ENCODE measurements around the gene LAPTM5.
A peak's percentile ranks its signal among the peaks of the same experiment; 100 is the strongest.

The LAPTM5 gene

DNA sequence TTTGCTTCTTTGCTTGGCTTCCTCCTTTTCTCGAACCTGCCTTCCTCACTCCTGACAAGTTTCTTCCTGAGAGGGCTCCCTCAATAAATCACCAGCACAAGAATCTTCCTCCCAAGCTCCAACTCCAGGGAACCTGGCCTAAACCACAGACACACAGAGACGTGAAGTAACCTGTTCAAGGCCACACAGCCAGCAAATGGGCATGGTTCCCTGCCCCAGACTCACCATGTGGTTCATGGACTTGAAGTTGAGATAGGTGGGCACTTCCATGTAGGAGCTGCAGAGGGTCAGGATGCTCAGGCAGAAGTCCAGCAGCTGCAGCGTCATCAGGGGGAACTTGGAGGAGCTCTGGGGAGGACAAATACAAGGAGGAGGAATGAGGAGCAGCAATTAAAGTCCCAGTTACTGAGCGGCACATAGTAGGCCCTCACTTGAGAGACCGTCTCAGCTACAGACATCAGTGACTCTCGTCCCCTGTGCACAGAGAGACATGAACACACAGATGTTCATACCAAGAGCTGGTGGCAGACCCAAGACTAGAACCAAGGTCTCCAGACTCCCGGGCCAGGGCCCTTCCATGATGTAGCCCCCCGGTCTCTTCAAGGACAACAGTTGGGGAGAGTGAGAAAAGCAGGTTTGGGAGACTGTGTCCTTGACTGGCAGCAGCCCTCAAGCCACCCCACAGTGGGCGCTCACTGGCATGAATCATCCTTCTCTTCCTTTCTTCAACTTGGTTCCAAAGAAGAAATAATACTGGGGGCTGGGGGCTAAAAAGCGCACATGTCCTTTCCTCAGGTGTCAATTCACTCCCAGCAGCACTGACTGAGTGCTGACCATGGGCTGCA lies 18.6 kb downstream of the LAPTM5 start:
- no peak overlapping the region for H3K4me3 Mint-ChIP-seq
- H3K27ac Mint-ChIP-seq = peak overlapping the region; percentile 83
- peaks cover 14% of the 10 kb centered on the region for H3K36me3 Mint-ChIP-seq
- no peaks in the 10 kb centered on the region for H3K9me3 Mint-ChIP-seq (ENCODE audit: low read depth)
- H3K4me1 Mint-ChIP-seq (ENCODE audit: low read depth) = peaks cover 64% of the 10 kb centered on the region
- H3K27me3 Mint-ChIP-seq = no peaks in the 10 kb centered on the region

DNA sequence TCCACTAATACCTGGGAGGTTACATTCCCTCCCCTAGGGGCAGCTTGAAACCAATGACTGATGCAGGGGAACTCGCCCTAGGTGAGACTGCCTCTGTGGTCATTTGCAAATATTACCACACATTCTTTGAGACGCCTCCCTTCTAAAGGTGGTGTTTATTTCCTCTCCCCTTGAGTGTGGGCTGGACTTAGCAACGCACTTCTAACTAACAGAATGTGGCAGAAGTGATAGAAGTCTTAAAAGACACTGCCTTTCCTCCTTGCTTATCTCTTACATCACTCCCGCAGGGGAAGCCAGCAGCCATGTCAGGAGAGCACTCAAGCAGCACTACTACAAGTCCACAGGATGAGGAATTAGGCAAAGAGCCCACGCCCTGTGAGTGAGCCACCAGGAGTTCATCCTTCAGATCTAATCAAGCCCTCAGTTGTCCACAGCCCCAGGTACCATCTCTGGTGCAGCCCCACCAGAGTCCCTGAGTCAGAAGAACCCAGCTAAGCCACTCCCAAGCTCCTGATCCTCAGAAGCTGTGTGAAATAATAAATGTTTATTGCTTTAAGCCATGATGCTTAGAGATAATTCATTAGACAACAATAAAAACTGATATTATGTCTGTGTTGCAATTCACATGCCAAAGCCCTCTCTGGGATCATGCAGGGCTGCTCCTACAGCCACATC lies 19.4 kb downstream of the LAPTM5 start:
- peaks cover 56% of the 10 kb centered on the region for H3K4me1 Mint-ChIP-seq (ENCODE audit: low read depth)
- no peaks in the 10 kb centered on the region for H3K9me3 Mint-ChIP-seq (ENCODE audit: low read depth)
- H3K27ac Mint-ChIP-seq = peak overlapping the region; percentile 82
- no peaks in the 10 kb centered on the region for H3K27me3 Mint-ChIP-seq
- peaks cover 11% of the 10 kb centered on the region for H3K36me3 Mint-ChIP-seq
- no peak overlapping the region for H3K4me3 Mint-ChIP-seq

DNA sequence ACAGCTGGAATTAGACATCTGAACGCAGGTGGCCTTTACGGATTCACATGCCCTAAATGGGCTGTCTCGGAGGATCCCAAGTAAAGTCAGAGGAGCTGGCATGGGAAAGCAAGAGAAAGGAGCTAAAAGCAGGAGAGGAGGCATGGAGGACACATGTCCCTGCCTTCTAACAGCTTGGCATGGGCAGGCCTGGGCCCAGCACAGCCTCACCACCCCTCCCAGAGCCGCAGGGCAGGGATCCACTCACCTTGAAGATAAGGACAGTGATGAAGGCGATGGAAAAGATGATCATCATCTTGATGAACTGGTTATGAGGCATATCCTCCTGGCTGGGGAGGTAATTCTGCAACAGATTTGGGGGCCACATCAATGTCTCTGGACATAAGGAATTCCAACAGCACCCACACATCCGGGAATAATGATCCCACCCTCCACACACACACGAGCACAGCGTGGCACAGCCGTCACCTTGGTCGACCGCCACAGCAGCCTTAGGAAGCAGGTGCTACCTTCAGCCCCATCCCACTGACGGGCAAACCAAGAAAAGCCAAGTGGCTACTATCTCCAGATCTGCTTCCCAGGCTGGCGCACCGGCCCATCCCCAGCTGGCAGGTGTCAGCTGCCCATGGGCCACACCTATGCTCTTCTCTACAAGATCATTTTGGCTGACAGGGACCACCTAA lies 20.1 kb downstream of the LAPTM5 start:
- peaks cover 51% of the 10 kb centered on the region for H3K4me1 Mint-ChIP-seq (ENCODE audit: low read depth)
- no peaks in the 10 kb centered on the region for H3K9me3 Mint-ChIP-seq (ENCODE audit: low read depth)
- peak overlapping the region; percentile 82 for H3K27ac Mint-ChIP-seq
- H3K27me3 Mint-ChIP-seq = no peaks in the 10 kb centered on the region
- no peak overlapping the region for H3K4me3 Mint-ChIP-seq
- H3K36me3 Mint-ChIP-seq = peaks cover 13% of the 10 kb centered on the region

DNA sequence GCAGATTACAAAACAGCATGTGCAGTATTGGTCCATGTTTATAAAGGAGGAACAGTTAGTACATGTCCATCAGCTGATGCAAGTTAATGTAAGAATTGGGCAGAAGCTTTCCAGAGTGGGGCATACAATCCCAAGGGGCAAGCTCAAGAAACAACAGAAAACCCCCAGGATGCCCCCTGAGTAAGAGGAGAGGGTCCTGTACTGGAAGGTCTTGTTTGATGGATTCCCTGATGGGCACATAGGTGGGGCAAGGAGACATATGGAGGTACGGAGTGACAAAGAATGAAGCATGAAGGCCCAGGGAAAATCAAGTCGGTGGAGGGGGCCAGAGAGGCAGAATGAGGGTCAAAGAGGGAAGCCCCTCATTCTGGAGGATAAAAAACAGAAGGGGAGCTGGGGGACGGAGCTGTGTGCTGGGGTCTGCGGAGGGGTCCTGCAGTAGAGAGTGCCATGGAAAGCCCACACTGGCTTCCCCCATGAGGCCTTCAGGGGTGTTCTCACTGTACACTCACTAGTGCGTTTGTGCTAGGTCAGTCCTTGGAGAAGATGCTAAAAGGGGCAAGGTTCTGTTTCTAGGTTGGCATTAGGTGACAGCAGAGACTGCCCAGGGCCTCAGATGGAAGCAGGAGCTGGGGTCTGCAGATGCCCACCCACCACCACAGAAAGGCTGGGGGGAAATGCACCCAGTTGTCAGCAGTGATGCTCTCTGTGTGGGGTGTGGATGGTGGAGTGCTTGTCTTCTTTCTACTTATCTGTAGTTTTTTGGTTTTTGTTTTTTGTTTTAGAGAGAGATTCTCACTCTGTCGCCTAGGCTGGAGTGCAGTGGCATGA lies 21.7 kb downstream of the LAPTM5 start:
- H3K4me1 Mint-ChIP-seq (ENCODE audit: low read depth) = peaks cover 45% of the 10 kb centered on the region
- H3K27ac Mint-ChIP-seq = peak overlapping the region; percentile 79
- H3K4me3 Mint-ChIP-seq = no peak overlapping the region
- H3K9me3 Mint-ChIP-seq (ENCODE audit: low read depth) = no peaks in the 10 kb centered on the region
- H3K27me3 Mint-ChIP-seq = no peaks in the 10 kb centered on the region
- peaks cover 13% of the 10 kb centered on the region for H3K36me3 Mint-ChIP-seq

DNA sequence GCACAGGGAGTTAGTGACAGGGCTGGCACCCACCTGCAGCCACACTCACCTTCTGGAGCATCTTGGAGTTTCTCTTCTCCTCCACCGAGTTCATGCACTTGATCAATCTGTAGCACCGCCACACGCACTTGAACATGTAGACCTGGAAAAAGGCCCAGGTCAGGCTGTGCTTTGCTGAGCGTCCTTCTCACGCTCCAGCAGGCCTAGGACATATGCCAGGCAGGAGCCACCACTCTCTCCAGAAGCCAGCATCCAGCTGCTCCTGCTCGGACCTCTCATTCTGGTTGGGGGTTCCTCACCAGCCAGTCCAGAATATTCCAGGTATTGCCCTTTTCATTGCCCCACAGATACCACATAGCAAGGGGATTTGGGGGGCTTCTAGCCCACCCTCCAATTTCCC lies 22.4 kb downstream of the LAPTM5 start:
- Mint-ChIP-seq H3K27me3 (no peaks in the 10 kb centered on the region), H3K36me3 (peaks cover 13% of the 10 kb centered on the region), H3K9me3 (ENCODE audit: low read depth) (no peaks in the 10 kb centered on the region), H3K4me3 (no peak overlapping the region), H3K27ac (peak overlapping the region; percentile 79), H3K4me1 (ENCODE audit: low read depth) (peaks cover 40% of the 10 kb centered on the region)

DNA sequence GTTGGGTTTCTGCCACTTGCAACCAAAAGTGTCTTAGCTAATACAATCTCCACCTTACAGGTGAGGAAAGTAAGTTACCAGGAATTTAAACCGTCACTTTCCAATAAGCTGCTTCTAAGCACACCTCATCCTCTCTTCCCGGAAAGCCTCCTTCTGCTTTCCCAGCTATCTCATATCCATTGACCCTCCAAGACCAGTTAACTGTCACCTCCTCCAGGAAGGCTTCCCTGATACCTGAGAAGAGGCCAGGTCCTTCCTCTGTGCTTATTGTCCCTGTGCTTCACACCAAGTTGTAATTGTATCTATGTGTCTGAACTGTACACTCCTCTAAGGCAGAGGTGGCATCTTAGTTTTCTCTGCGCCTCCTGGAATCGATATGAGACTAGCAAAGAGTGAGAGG lies 23.0 kb downstream of the LAPTM5 start:
- Mint-ChIP-seq H3K27me3 (no peaks in the 10 kb centered on the region), H3K36me3 (peaks cover 13% of the 10 kb centered on the region), H3K27ac (peak overlapping the region; percentile 35), H3K4me3 (no peak overlapping the region), H3K4me1 (ENCODE audit: low read depth) (peaks cover 38% of the 10 kb centered on the region), H3K9me3 (ENCODE audit: low read depth) (no peaks in the 10 kb centered on the region)

DNA sequence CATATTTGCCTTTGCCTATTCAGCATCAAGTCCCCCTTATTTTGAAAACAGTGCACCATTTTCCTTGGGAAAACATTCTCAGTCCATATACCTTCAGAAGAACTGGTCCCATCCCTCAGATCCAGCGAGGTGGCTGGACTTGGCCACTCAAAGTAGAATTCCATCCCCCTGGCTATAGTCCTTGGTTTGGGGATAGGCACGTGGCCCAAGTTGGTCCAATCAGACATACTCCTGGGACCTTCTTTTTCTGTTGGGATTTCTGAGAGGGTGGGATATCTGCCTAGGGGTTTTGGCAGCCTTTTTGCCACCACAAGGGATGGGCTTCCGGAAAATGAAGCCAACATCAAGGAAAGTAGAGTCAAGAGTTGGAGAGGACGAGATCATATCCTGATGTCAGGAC lies 23.5 kb downstream of the LAPTM5 start:
- Mint-ChIP-seq H3K4me3 (no peak overlapping the region), H3K4me1 (ENCODE audit: low read depth) (peaks cover 37% of the 10 kb centered on the region), H3K9me3 (ENCODE audit: low read depth) (no peaks in the 10 kb centered on the region), H3K27me3 (no peaks in the 10 kb centered on the region), H3K27ac (peak overlapping the region; percentile 46), H3K36me3 (peaks cover 11% of the 10 kb centered on the region)

DNA sequence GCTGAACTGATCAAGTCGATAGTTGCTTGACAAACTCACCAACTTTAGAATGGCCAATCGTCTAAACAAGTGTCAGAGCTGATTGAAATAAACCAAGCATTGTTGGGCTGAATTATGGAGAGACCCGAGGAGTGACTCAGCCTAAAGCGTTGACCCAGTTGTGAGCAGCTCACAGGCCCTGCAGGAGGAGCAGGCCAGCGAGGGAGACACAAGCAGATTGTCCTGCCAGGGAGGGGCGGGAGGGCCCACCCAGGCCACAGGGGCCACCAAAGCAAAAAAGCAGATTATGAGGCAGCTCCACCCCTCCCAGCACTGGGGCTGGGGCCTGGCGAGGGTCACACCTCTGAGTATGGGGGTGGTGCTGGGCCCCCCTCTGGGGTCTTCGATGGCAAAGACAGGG lies 24.1 kb downstream of the LAPTM5 start:
- Mint-ChIP-seq H3K4me1 (ENCODE audit: low read depth) (peaks cover 31% of the 10 kb centered on the region), H3K9me3 (ENCODE audit: low read depth) (no peaks in the 10 kb centered on the region), H3K36me3 (peaks cover 8% of the 10 kb centered on the region), H3K27me3 (no peaks in the 10 kb centered on the region), H3K4me3 (no peak overlapping the region), H3K27ac (peak overlapping the region; percentile 25)

DNA sequence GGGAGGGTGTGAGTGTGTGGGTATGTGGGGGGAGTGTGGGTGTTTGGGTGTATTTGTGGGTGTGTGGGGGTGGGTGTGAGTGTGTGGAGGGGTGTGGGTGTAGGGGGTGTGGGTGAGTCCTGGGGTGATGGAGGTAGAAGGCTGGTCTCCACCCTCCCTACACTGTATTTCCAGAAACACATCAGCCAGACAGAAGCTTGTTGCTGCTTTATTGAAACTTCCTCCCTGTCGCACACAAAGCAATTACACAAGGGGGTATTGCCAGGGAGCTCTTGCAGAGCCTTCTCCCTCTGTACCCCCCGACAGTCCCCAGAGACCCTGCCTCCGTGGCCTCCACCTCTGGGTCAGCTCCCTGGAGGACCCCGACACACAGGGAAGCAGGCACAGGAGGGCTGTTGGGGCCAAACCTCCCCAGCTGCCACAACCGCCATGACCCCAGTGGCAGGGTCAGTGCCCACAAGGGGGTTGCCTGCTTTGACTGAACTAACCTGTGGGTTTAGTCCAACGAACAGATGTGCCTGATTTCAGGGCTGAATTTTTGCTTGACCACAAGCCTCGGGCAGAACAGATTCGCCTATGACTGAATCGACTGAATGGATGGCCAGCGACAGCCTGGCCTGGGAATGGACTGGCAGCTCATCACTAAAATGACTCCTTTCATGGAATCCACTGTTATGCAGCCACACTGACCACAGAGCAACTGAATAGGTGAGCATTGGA lies 25.1 kb downstream of the LAPTM5 start:
- H3K4me3 Mint-ChIP-seq = peak overlapping the region; percentile 13
- peak overlapping the region; percentile 78 for H3K27ac Mint-ChIP-seq
- H3K4me1 Mint-ChIP-seq (ENCODE audit: low read depth) = peaks cover 23% of the 10 kb centered on the region
- no peaks in the 10 kb centered on the region for H3K27me3 Mint-ChIP-seq
- H3K36me3 Mint-ChIP-seq = peaks cover 2% of the 10 kb centered on the region
- H3K9me3 Mint-ChIP-seq (ENCODE audit: low read depth) = no peaks in the 10 kb centered on the region

DNA sequence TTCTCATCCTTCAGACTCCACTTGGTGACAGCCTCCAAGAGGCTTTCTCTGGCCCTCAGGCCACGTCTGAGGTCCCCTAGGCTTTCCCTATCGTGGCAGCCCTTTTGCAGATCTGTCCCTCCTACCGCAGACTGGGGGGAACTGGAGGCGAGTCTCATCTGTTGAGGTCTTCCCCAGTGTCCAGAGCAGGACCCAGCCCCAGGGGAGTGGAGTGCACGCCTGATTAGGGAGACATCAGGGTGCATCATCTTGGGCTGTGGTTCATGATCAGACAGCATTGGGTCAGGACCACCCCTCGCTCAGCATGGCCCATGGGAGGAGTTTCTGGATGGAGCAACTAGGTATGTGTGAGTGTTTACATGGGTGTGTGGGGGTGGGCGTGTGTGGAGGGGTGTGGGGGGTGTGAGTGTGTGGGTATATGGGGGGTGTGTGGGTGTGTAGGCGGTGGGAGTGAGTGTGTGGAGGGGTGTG lies 25.7 kb downstream of the LAPTM5 start:
- H3K9me3 Mint-ChIP-seq (ENCODE audit: low read depth) = no peaks in the 10 kb centered on the region
- peaks cover 17% of the 10 kb centered on the region for H3K4me1 Mint-ChIP-seq (ENCODE audit: low read depth)
- H3K27ac Mint-ChIP-seq = peak overlapping the region; percentile 84
- H3K4me3 Mint-ChIP-seq = no peak overlapping the region
- H3K36me3 Mint-ChIP-seq = peaks cover 4% of the 10 kb centered on the region
- no peaks in the 10 kb centered on the region for H3K27me3 Mint-ChIP-seq

DNA sequence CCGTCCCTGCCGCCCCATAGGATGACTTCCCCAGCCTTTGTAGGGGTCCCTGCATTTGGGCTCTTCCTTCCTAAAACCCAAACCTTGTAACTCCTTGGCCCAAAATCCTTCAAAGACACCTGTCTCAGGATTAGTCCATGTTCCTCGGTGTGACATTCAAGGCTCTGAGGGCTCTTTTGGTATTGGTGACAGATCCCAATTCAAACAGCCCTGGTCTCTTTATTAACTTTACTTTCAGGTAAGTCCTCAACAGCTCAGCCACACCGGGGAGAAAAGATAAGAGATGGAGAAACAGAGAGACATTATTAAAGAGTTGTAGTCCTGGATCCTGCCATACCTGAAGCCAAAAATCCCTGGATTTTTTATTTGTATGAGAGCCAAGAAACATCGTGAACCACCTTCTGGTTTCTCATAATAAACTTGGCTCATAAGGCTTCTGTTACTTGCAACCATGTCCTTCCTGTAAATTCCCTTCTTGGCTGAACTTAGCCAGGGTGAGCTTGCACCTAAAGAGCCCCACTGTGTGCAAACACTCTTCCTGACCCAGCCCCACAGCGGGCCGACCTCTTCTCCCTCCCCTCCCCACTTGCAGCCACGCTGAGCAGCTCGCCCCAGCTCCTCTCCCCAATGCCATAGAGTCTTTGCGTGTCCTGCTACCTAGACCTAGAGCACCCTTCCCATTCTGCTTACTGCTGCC lies 26.3 kb downstream of the LAPTM5 start:
- Mint-ChIP-seq H3K36me3 (peaks cover 4% of the 10 kb centered on the region), H3K4me1 (ENCODE audit: low read depth) (peaks cover 17% of the 10 kb centered on the region), H3K4me3 (no peak overlapping the region), H3K27ac (peak overlapping the region; percentile 84), H3K27me3 (no peaks in the 10 kb centered on the region), H3K9me3 (ENCODE audit: low read depth) (no peaks in the 10 kb centered on the region)

DNA sequence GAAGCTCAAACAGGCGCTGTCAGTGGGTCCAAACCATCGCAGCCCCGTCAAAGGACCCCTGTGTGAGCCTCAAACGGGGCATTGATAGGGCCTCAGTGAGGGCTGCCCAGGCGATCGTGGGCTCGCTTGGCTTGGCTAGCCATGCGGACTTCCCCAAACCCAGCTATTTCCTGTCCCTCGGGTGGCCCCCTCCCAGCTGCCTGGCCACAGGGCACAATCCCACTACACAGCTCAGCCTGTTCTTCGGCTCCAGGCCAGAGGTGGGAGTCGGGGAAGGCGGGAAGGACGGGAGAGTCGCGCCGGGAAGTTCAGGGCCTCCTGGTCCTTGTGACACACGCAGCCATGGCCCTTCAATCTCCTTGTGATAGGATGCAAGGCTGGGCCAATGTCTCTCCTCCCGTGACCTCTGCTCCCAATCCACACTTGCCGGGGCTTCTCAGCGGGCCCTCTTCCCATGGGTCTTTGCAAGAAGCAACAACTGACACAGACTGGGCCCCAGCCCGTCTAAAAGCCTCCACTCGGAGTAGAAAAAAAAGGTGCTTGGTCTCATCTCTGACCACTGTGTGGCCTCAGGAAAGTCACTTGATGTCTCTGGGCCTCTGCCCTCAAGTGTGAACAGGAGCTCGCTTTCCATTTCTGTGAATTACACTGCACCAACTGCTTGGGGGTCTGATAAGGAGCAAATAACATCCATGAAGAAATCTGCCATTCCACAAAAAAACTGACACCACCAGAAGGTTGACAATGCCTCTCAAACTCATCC lies 27.0 kb downstream of the LAPTM5 start:
- Mint-ChIP-seq H3K9me3 (ENCODE audit: low read depth) (no peaks in the 10 kb centered on the region), H3K4me1 (ENCODE audit: low read depth) (peaks cover 17% of the 10 kb centered on the region), H3K4me3 (no peak overlapping the region), H3K36me3 (peaks cover 4% of the 10 kb centered on the region), H3K27ac (peak overlapping the region; percentile 77), H3K27me3 (no peaks in the 10 kb centered on the region)

DNA sequence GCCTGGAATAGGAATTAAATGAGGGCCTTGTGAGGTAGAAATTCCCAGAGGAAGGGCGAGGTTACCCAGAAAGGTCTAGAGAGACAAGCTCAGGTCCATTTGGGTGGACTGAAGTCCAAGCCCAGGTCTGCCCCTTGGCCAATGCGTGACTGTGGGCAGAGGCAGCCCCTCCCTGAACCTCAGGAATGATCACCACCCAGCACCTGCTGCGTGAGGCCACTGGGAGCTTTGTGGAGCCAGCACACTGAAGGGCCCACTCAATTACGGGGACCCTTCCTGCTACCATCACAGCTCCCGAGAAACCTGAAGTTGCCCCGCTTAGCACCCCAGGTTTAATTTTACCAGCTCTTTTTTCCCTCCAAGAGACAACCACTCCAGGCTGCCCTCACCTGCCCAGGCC lies 27.7 kb downstream of the LAPTM5 start:
- Mint-ChIP-seq H3K9me3 (ENCODE audit: low read depth) (no peaks in the 10 kb centered on the region), H3K4me3 (no peak overlapping the region), H3K4me1 (ENCODE audit: low read depth) (peaks cover 17% of the 10 kb centered on the region), H3K36me3 (peaks cover 4% of the 10 kb centered on the region), H3K27me3 (no peaks in the 10 kb centered on the region), H3K27ac (no peak overlapping the region)

Data from activated naive CD8-positive, alpha-beta T cell (primary cell).